SK-N-SH (cell line): ENCODE data around the gene FBXO34. TPM values are rescaled to one million over a fixed set of nuclear protein-coding genes. Genes with fewer than 3 reads are reported as not detected.

Experiments used
- CTCF ChIA-PET: fragments of 300-600, 350-600 bp; formaldehyde crosslinking; extraction: SDS; loops from one replicate; lab custom pipeline; 2021; lab: Yijun Ruan, JAX
- POLR2A ChIA-PET: fragments of 350-600 bp; sonication (Branson Sonifier 250); formaldehyde crosslinking; extraction: SDS; loops from one replicate; lab custom pipeline; 2020; ENCODE audit warnings: antibody characterized with exemption, inconsistent platforms; lab: Yijun Ruan, JAX
- DNase-seq: peaks from one replicate; pipeline ENCODE4 v3.0.0; 2012
- H2AFZ ChIP-seq: fragments of 200-600 bp; sonication (generic); 2 replicates; pipeline ENCODE4 v1.8.1; 2016; ENCODE audit warnings: antibody characterized with exemption, mild to moderate bottlenecking, low read depth
- H3F3A ChIP-seq: fragments of 200-600 bp; sonication (generic); replicated peaks from 2 replicates; pipeline ENCODE3; 2016; ENCODE audit warnings: antibody characterized with exemption, mild to moderate bottlenecking; ENCODE audit not compliant: insufficient read depth
- H3K27ac ChIP-seq, 2 experiments: fragments of 200-500 bp in 1 of 2; fragments of 200-600 bp in 1 of 2; sonication (Bioruptor generic) in 1 of 2; sonication (generic), shearing (Covaris generic) in 1 of 2; 2 replicates each; pipeline versions ENCODE4 v1.5.1 to v1.6.1; 2014 to 2016; ENCODE audit warnings: low read depth in 2 of 2, inconsistent platforms in 1 of 2, low read length in 1 of 2, mild to moderate bottlenecking in 1 of 2, mixed read lengths in 1 of 2
- H3K27me3 ChIP-seq: fragments of 200-600 bp; sonication (generic), shearing (Covaris generic); 2 replicates; pipeline ENCODE4 v1.6.1; 2016; ENCODE audit warnings: mixed run types; ENCODE audit not compliant: insufficient read depth
- H3K36me3 ChIP-seq, 2 experiments: fragments of 200-500 bp in 1 of 2; fragments of 200-600 bp in 1 of 2; sonication (Bioruptor generic) in 1 of 2; sonication (generic) in 1 of 2; replicated peaks in 1 of 2; 2 replicates each; pipeline versions ENCODE3 to v1.5.1; 2014 to 2016; ENCODE audit warnings: low read length in 1 of 2, mild to moderate bottlenecking in 1 of 2; ENCODE audit not compliant: insufficient read depth in 2 of 2, control insufficient read depth in 1 of 2
- H3K4me1 ChIP-seq, 2 experiments: fragments of 200-500 bp in 1 of 2; fragments of 200-600 bp in 1 of 2; sonication (Bioruptor generic) in 1 of 2; sonication (generic), shearing (Covaris generic) in 1 of 2; 2 replicates each; pipeline versions ENCODE4 v1.5.1 to v1.6.1; 2014 to 2016; ENCODE audit warnings: low read depth in 1 of 2, low read length in 1 of 2, mixed run types in 1 of 2; ENCODE audit not compliant: insufficient read depth in 2 of 2, control insufficient read depth in 1 of 2
- H3K4me2 ChIP-seq: fragments of 200-600 bp; sonication (generic), shearing (Covaris generic); 2 replicates; pipeline ENCODE4 v1.6.1; 2017; ENCODE audit warnings: mixed run types
- H3K4me3 ChIP-seq, 2 experiments: fragments of 200-500 bp in 1 of 2; fragments of 200-600 bp in 1 of 2; sonication (Bioruptor generic) in 1 of 2; sonication (generic), shearing (Covaris generic) in 1 of 2; 2 replicates each; pipeline versions ENCODE4 v1.5.1 to v1.8.1; 2014 to 2016; ENCODE audit warnings: low read depth in 2 of 2, inconsistent platforms in 1 of 2, low read length in 1 of 2, mild to moderate bottlenecking in 1 of 2, mixed read lengths in 1 of 2, moderate library complexity in 1 of 2
- H3K79me2 ChIP-seq: fragments of 200-600 bp; sonication (generic); 2 replicates; pipeline ENCODE4 v1.8.1; 2017; ENCODE audit warnings: mild to moderate bottlenecking; ENCODE audit not compliant: insufficient read depth
- H3K9ac ChIP-seq: fragments of 200-600 bp; sonication (generic); 2 replicates; pipeline ENCODE4 v1.6.1; 2017; ENCODE audit warnings: mixed run types
- H3K9me2 ChIP-seq: fragments of 200-600 bp; sonication (generic); 2 replicates; pipeline ENCODE4 v1.6.1; 2017; ENCODE audit warnings: mixed run types
- H3K9me3 ChIP-seq: fragments of 200-600 bp; sonication (generic); 2 replicates; pipeline ENCODE4 v1.6.1; 2017; ENCODE audit warnings: mixed run types, mild to moderate bottlenecking, moderate library complexity
- H4K20me1 ChIP-seq: fragments of 200-600 bp; sonication (generic); 2 replicates; pipeline ENCODE4 v1.6.1; 2017; ENCODE audit warnings: mild to moderate bottlenecking, mixed run types; ENCODE audit not compliant: insufficient read depth
- ELF1 ChIP-seq: IDR thresholded peaks from 2 replicates; pipeline ENCODE4 v1.4.0; 2012
- EZH2phosphoT487 ChIP-seq: fragments of 200-600 bp; sonication (generic); IDR thresholded peaks from 2 replicates; pipeline ENCODE4 v1.6.1; 2017; ENCODE audit warnings: low read depth, mixed run types, mild to moderate bottlenecking, antibody characterized with exemption, moderate library complexity, borderline replicate concordance
- FOSL2 ChIP-seq: IDR thresholded peaks from 2 replicates; pipeline ENCODE4 v1.4.0; 2012; ENCODE audit warnings: low read depth, mild to moderate bottlenecking, moderate library complexity, borderline replicate concordance
- FOXJ3 ChIP-seq: sonication (generic); formaldehyde crosslinking; IDR thresholded peaks from 2 replicates; pipeline ENCODE4 v1.5.1; 2020; ENCODE audit warnings: mild to moderate bottlenecking, missing genetic modification reagents
- FOXM1 ChIP-seq: IDR thresholded peaks from 2 replicates; pipeline ENCODE4 v1.4.0; 2012; ENCODE audit warnings: low read depth, mild to moderate bottlenecking
- GABPA ChIP-seq: IDR thresholded peaks from 2 replicates; pipeline ENCODE4 v1.4.0; 2012; ENCODE audit warnings: low read depth, mild to moderate bottlenecking
- JUND ChIP-seq: IDR thresholded peaks from 2 replicates; pipeline ENCODE4 v1.4.0; 2012
- MEF2A ChIP-seq: IDR thresholded peaks from 2 replicates; pipeline ENCODE4 v1.4.0; 2012; ENCODE audit warnings: low read depth, borderline replicate concordance
- MXI1 ChIP-seq: IDR thresholded peaks from 2 replicates; pipeline ENCODE4 v1.6.1; 2012; ENCODE audit warnings: mild to moderate bottlenecking, low read depth, low read length, improper control_type of control experiment
- NFIC ChIP-seq: IDR thresholded peaks from 2 replicates; pipeline ENCODE4 v1.4.0; 2012; ENCODE audit warnings: borderline replicate concordance
- NRF1 ChIP-seq: IDR thresholded peaks from 2 replicates; pipeline ENCODE4 v1.6.1; 2012; ENCODE audit warnings: low read depth, mild to moderate bottlenecking, low read length
- POLR2AphosphoS5 ChIP-seq: IDR thresholded peaks from 2 replicates; pipeline ENCODE4 v1.6.1; 2012; ENCODE audit warnings: low read depth, low read length
- RAD21 ChIP-seq: IDR thresholded peaks from 2 replicates; pipeline ENCODE4 v1.6.1; 2012; ENCODE audit warnings: mild to moderate bottlenecking, low read length
- RCOR1 ChIP-seq: fragments of 150-350 bp; IDR thresholded peaks from 2 replicates; pipeline ENCODE4 v1.6.1; 2017; ENCODE audit warnings: antibody characterized with exemption, low read length
- RXRA ChIP-seq: IDR thresholded peaks from 2 replicates; pipeline ENCODE4 v1.4.0; 2012; ENCODE audit warnings: low read depth, mild to moderate bottlenecking, borderline replicate concordance
- SIN3A ChIP-seq: IDR thresholded peaks from 2 replicates; pipeline ENCODE4 v1.6.1; 2012; ENCODE audit warnings: low read depth, mild to moderate bottlenecking, low read length, moderate library complexity, borderline replicate concordance
- SMC3 ChIP-seq: IDR thresholded peaks from 2 replicates; pipeline ENCODE4 v1.6.1; 2012; ENCODE audit warnings: low read depth, low read length, improper control_type of control experiment
- TAF1 ChIP-seq: IDR thresholded peaks from 2 replicates; pipeline ENCODE4 v1.6.1; 2012; ENCODE audit warnings: low read depth, mild to moderate bottlenecking, low read length, moderate library complexity, borderline replicate concordance
- TCF12 ChIP-seq: IDR thresholded peaks from 2 replicates; pipeline ENCODE4 v1.4.0; 2012
- TEAD4 ChIP-seq: IDR thresholded peaks from 2 replicates; pipeline ENCODE4 v1.4.0; 2012; ENCODE audit warnings: mild to moderate bottlenecking, borderline replicate concordance; ENCODE audit not compliant: insufficient read depth
- YY1 ChIP-seq: IDR thresholded peaks from 2 replicates; pipeline ENCODE4 v1.4.0; 2012; ENCODE audit warnings: low read depth, mild to moderate bottlenecking
- WGBS: methylation state at CpG from one replicate; pipeline ENCODE4 v1.1.6; 2017; ENCODE audit warnings: low lambda C conversion rate; 5-methylcytosine and 5-hydroxymethylcytosine counted together
- polyA plus RNA-seq, 3 experiments: library from polyadenylated mRNA; depleted of rRNA; stranded (reverse); fragments of >200 nt; gene quantifications; 2 replicates each; pipeline ENCODE4 v1.2.3, GENCODE V29; 2012
- TF ChIP-seq, protein P1 (sequence below): fragments of 150-350 bp; IDR thresholded peaks from 2 replicates; pipeline ENCODE4 v1.6.1; 2016; ENCODE audit warnings: mild to moderate bottlenecking, low read depth, low read length
- TF ChIP-seq, protein P2 (sequence below): fragments of 200-600 bp; sonication (generic); IDR thresholded peaks from 2 replicates; pipeline ENCODE4 v1.6.1; 2017; ENCODE audit warnings: antibody characterized with exemption, mild to moderate bottlenecking, moderate library complexity
- TF ChIP-seq, protein P3 (sequence below): IDR thresholded peaks from 2 replicates; pipeline ENCODE4; 2012
- TF ChIP-seq, protein P4 (sequence below): IDR thresholded peaks from 2 replicates; pipeline ENCODE4 v1.4.0; 2012; ENCODE audit warnings: low read depth

The FBXO34 gene
- polyA plus RNA-seq, 1 of the 3 experiments (the other 2 are of a cell fraction), result 10.0 TPM

DNA sequence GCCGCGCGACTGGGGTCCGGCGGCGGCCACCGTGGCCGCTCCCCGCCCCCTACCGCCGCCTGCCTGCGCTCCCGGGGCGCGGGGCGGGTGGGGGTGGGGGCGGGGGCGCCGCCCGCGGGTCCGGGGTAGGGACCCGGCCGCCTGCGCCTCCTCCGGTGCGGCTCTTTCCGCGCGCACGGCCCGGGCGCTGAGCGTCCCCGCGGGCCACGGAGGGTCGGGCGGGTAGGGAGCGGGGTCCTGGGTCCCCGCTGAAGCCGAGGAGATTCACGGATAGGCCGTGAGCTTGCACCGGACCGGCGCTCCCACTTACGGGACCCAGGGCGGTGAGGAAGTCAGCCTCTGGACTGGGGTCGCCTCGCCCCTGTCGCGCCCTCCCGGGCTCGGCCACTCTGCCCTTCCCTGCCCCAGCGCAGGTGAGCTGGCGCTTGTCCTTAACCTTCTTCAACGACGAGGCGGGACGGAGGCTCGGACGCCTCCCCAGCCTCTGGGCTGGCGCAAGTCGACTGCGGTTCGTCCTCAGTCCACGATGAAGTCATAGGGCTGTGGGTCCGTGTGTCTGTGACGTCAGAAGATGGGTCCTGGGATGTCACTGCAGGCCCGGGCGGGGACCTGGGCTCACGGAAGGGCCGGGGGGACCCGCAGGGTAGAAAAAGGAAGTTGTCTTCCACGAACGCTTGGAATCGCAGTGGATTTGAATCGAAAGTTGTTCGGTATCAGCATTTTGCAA, 514 bp downstream of the FBXO34 start:
- ChIA-PET POLR2A (no interaction called here), CTCF (interaction anchor here (0.7 to 4.8 kb wide), 10 partner anchors 11 to 166 kb away, joined by 3 to 94 read pairs (median 8); no protein-coding TSS in a partner anchor)
- peak overlapping the region; percentile 78 to 79 for H3K27ac ChIP-seq
- H3K79me2 ChIP-seq, result peaks cover 49% of the 10 kb centered on the region
- H3K9ac ChIP-seq, result peak overlapping the region; percentile 86
- H3K9me3 ChIP-seq, result no peaks in the 10 kb centered on the region
- H3K36me3 ChIP-seq, result no peaks in the 10 kb centered on the region
- H4K20me1 ChIP-seq, result peaks cover 36% of the 10 kb centered on the region; the same call in 1 of the 2 replicates
- H3K4me1 ChIP-seq, result peaks cover 13 to 17% of the 10 kb centered on the region in 2 experiments; a peak in 3 of 4 replicates
- no peaks in the 10 kb centered on the region for H3K9me2 ChIP-seq
- no peaks in the 10 kb centered on the region for H3F3A ChIP-seq
- H2AFZ ChIP-seq, result peak overlapping the region; percentile 71; the same call in 1 of the 2 replicates
- 0% methylated on average over 20 of the region's 80 CpGs for WGBS
- no peak for TF ChIP-seq FOXJ3 (CRISPR knock-in tag)
- TF ChIP-seq, protein P1, sequence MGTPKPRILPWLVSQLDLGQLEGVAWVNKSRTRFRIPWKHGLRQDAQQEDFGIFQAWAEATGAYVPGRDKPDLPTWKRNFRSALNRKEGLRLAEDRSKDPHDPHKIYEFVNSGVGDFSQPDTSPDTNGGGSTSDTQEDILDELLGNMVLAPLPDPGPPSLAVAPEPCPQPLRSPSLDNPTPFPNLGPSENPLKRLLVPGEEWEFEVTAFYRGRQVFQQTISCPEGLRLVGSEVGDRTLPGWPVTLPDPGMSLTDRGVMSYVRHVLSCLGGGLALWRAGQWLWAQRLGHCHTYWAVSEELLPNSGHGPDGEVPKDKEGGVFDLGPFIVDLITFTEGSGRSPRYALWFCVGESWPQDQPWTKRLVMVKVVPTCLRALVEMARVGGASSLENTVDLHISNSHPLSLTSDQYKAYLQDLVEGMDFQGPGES, result no peak
- no peak for TF ChIP-seq JUND
- TF ChIP-seq, protein P2, sequence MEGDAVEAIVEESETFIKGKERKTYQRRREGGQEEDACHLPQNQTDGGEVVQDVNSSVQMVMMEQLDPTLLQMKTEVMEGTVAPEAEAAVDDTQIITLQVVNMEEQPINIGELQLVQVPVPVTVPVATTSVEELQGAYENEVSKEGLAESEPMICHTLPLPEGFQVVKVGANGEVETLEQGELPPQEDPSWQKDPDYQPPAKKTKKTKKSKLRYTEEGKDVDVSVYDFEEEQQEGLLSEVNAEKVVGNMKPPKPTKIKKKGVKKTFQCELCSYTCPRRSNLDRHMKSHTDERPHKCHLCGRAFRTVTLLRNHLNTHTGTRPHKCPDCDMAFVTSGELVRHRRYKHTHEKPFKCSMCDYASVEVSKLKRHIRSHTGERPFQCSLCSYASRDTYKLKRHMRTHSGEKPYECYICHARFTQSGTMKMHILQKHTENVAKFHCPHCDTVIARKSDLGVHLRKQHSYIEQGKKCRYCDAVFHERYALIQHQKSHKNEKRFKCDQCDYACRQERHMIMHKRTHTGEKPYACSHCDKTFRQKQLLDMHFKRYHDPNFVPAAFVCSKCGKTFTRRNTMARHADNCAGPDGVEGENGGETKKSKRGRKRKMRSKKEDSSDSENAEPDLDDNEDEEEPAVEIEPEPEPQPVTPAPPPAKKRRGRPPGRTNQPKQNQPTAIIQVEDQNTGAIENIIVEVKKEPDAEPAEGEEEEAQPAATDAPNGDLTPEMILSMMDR, result no peak
- TF ChIP-seq YY1, result no peak
- TF ChIP-seq MXI1, result no peak
- no peak for TF ChIP-seq NFIC
- TF ChIP-seq TEAD4, result no peak
- TF ChIP-seq GABPA, result no peak
- TF ChIP-seq, all 33 proteins: peak for 0
- DNase-seq, result peak; percentile 91
- H3K4me2 ChIP-seq, result peak overlapping the region; percentile 70
- no peaks in the 10 kb centered on the region for H3K27me3 ChIP-seq
- H3K4me3 ChIP-seq, result peak overlapping the region; percentile 69 to 98

DNA sequence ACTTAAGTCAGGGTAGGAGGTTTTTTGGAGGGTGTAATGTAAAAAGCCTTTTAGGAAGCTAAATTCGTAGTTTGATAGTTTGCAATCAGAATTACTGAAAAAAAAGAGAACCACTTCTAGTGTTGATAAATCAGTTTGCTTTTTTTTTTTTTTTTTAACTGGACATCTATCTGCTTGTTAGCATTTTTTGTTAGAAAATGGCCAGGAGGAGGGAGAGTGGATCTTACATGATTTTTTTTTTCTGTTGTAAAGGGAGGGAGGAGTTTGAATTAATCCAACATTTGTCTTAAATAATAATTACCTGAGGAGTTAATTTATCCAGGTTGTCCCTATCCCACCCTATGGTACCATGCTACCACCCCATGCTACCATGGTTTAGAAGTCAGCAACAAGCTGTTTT, 1.2 kb downstream of the FBXO34 start:
- ChIA-PET POLR2A (no interaction called here), CTCF (interaction anchor here (0.7 to 4.8 kb wide), 5 partner anchors 11 to 83 kb away, joined by 3 to 94 read pairs (median 10); no protein-coding TSS in a partner anchor)
- peak overlapping the region in 1 of 2 experiments; percentile 78; a peak in 3 of 4 replicates for H3K27ac ChIP-seq
- H3K4me1 ChIP-seq, result peaks cover 13 to 17% of the 10 kb centered on the region in 2 experiments; a peak in 3 of 4 replicates
- peaks cover 41% of the 10 kb centered on the region; the same call in 1 of the 2 replicates for H4K20me1 ChIP-seq
- H3K27me3 ChIP-seq, result no peaks in the 10 kb centered on the region
- H3K4me3 ChIP-seq, result peak overlapping the region; percentile 69 to 98
- no peaks in the 10 kb centered on the region for H3K36me3 ChIP-seq
- peak overlapping the region; percentile 70 for H3K4me2 ChIP-seq
- no peak for DNase-seq
- WGBS, result 6% methylated on average over 1 of the region's 1 CpG
- peak overlapping the region; percentile 86 for H3K9ac ChIP-seq
- peaks cover 55% of the 10 kb centered on the region for H3K79me2 ChIP-seq
- no peaks in the 10 kb centered on the region for H3F3A ChIP-seq
- H3K9me3 ChIP-seq, result no peaks in the 10 kb centered on the region
- H2AFZ ChIP-seq, result peak overlapping the region; percentile 71; the same call in 1 of the 2 replicates
- H3K9me2 ChIP-seq, result no peaks in the 10 kb centered on the region
- TF ChIP-seq SIN3A, result no peak
- TF ChIP-seq ELF1, result no peak
- TF ChIP-seq FOSL2, result no peak
- TF ChIP-seq, protein P3, sequence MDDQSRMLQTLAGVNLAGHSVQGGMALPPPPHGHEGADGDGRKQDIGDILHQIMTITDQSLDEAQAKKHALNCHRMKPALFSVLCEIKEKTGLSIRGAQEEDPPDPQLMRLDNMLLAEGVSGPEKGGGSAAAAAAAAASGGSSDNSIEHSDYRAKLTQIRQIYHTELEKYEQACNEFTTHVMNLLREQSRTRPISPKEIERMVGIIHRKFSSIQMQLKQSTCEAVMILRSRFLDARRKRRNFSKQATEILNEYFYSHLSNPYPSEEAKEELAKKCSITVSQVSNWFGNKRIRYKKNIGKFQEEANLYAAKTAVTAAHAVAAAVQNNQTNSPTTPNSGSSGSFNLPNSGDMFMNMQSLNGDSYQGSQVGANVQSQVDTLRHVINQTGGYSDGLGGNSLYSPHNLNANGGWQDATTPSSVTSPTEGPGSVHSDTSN, result no peak
- no peak for TF ChIP-seq POLR2AphosphoS5
- no peak for TF ChIP-seq NFIC
- TF ChIP-seq, protein P4, sequence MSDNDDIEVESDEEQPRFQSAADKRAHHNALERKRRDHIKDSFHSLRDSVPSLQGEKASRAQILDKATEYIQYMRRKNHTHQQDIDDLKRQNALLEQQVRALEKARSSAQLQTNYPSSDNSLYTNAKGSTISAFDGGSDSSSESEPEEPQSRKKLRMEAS, result no peak
- no peak for TF ChIP-seq FOXM1
- TF ChIP-seq RCOR1, result no peak
- no peak for TF ChIP-seq TCF12
- TF ChIP-seq SMC3, result no peak
- no peak for TF ChIP-seq MXI1
- no peak for TF ChIP-seq YY1
- TF ChIP-seq NRF1, result no peak
- TF ChIP-seq TAF1, result no peak
- TF ChIP-seq RXRA, result no peak
- TF ChIP-seq MEF2A, result no peak
- no peak for TF ChIP-seq EZH2phosphoT487
- no peak for TF ChIP-seq RAD21
